A549 (cell line): Measurements from ENCODE around the gene TMIGD1. TPM values are rescaled to one million over a fixed set of nuclear protein-coding genes. Genes with fewer than 3 reads are reported as not detected.
A peak's percentile ranks its signal among the peaks of the same experiment; 100 is the strongest.

Experiments
- ATAC-seq, 2 experiments: fragments of 200-7000 bp in 1 of 2; fragments of >200 bp in 1 of 2; cut with Nextera tagmentation in 1 of 2; cut with Tn5 transposase in 1 of 2; 3 replicates each; pipeline versions ENCODE4 v1.8.0 to v1.9.1; 2018 to 2020; ENCODE audit warnings: mild to moderate bottlenecking in 1 of 2, moderate library complexity in 1 of 2
- CTCF ChIA-PET: fragments of 300-600 bp; sonication (Branson Sonifier 250); formaldehyde crosslinking; extraction: SDS; loops from one replicate; lab custom pipeline; 2021; ENCODE audit warnings: antibody characterized with exemption, inconsistent platforms; lab: Yijun Ruan, JAX
- POLR2A ChIA-PET: fragments of 350-600 bp; formaldehyde crosslinking; extraction: SDS; loops from one replicate; lab custom pipeline; 2021; ENCODE audit warnings: antibody characterized with exemption, inconsistent platforms; lab: Yijun Ruan, JAX
- DNase-seq, 2 experiments: peaks; one replicate each; pipeline versions ENCODE4 v3.0.0 to v3.0.0-alpha.2; 2011 to 2016; ENCODE audit warnings: low read depth in 1 of 2, low spot score in 1 of 2
- FAIRE-seq: peaks from 2 replicates; lab custom pipeline; 2011; peaks lifted over from hg19 to GRCh38; lab: Jason Lieb, UNC
- H3K27ac ChIP-seq, 2 experiments: fragments of >200 bp; sonication (Bioruptor Twin); formaldehyde crosslinking; 3 replicates each; pipeline ENCODE4 v1.5.1; 2016 to 2017
- H3K4me1 ChIP-seq: fragments of >200 bp; sonication (Bioruptor Twin); formaldehyde crosslinking; 3 replicates; pipeline ENCODE4 v1.6.1; 2016
- H3K4me2 ChIP-seq: fragments of >200 bp; sonication (Bioruptor Twin); formaldehyde crosslinking; 3 replicates; pipeline ENCODE4 v1.6.1; 2016
- H3K4me3 ChIP-seq: fragments of >200 bp; sonication (Bioruptor Twin); formaldehyde crosslinking; 3 replicates; pipeline ENCODE4 v1.5.1; 2016
- H3K9me3 ChIP-seq: fragments of >200 bp; sonication (Bioruptor Twin); formaldehyde crosslinking; 3 replicates; pipeline ENCODE4 v1.6.1; 2016
- BCL3 ChIP-seq: fragments of >200 bp; sonication (Bioruptor Twin); formaldehyde crosslinking; IDR thresholded peaks from 3 replicates; pipeline ENCODE4 v1.6.1; 2016
- CBX2 ChIP-seq: fragments of 200-600 bp; sonication (generic); IDR thresholded peaks from 2 replicates; pipeline ENCODE4 v1.6.1; 2016; ENCODE audit warnings: low read depth, mild to moderate bottlenecking, borderline replicate concordance
- CBX8 ChIP-seq: fragments of 200-600 bp; sonication (generic); IDR thresholded peaks from 2 replicates; pipeline ENCODE4 v1.6.1; 2016
- CHD2 ChIP-seq: fragments of 150-350 bp; IDR thresholded peaks from 2 replicates; pipeline ENCODE4 v1.6.1; 2014; ENCODE audit warnings: low read length; ENCODE audit not compliant: partially characterized antibody
- CTCF ChIP-seq: fragments of >200 bp; sonication (Bioruptor Twin); formaldehyde crosslinking; IDR thresholded peaks from 3 replicates; pipeline ENCODE4 v1.5.1; 2016
- E2F6 ChIP-seq: IDR thresholded peaks from 2 replicates; pipeline ENCODE4 v1.6.1; 2012; ENCODE audit warnings: low read depth, borderline replicate concordance
- EHF ChIP-seq: fragments of 250-450 bp; sonication (Bioruptor Pico); IDR thresholded peaks from 2 replicates; pipeline ENCODE4 v1.5.0; 2020; ENCODE audit warnings: mild to moderate bottlenecking
- EP300 ChIP-seq, 2 experiments: fragments of >200 bp; sonication (Bioruptor Twin); formaldehyde crosslinking; IDR thresholded peaks; 2 replicates in 1 of 2; 3 replicates in 1 of 2; pipeline ENCODE4 v1.6.1; 2016 to 2017
- FOSL2 ChIP-seq, 2 experiments: fragments of 450-650 bp in 1 of 2; fragments of >200 bp in 1 of 2; sonication (Bioruptor Twin) in 1 of 2; formaldehyde crosslinking; IDR thresholded peaks; 2 replicates each; pipeline versions ENCODE4 v1.5.0 to v1.6.1; 2016 to 2020; ENCODE audit warnings: mild to moderate bottlenecking in 1 of 2, moderate library complexity in 1 of 2
- FOXS1 ChIP-seq: fragments of 250-450 bp; sonication (Bioruptor Pico); IDR thresholded peaks from 2 replicates; pipeline ENCODE4 v1.5.0; 2020; ENCODE audit warnings: mild to moderate bottlenecking, moderate library complexity
- GATA3 ChIP-seq: IDR thresholded peaks from 2 replicates; pipeline ENCODE4 v1.6.1; 2012; ENCODE audit warnings: borderline replicate concordance
- HMGXB4 ChIP-seq: fragments of 250-450 bp; sonication (Bioruptor Pico); IDR thresholded peaks from 2 replicates; pipeline ENCODE4 v1.5.0; 2021; ENCODE audit warnings: mild to moderate bottlenecking, moderate library complexity, borderline replicate concordance
- HOXA7 ChIP-seq: fragments of 250-450 bp; sonication (Bioruptor Pico); IDR thresholded peaks from 2 replicates; pipeline ENCODE4 v1.5.0; 2020; ENCODE audit warnings: mild to moderate bottlenecking, moderate library complexity
- JUNB ChIP-seq: fragments of >200 bp; sonication (Bioruptor Twin); formaldehyde crosslinking; IDR thresholded peaks from 2 replicates; pipeline ENCODE4 v1.6.1; 2016
- NFE2L2 ChIP-seq: fragments of 150-350 bp; conservative IDR thresholded peaks from 2 replicates; pipeline ENCODE4 v1.6.1; 2014; ENCODE audit warnings: low read length
- PHF8 ChIP-seq: fragments of 200-600 bp; sonication (generic); IDR thresholded peaks from 2 replicates; pipeline ENCODE4 v1.6.1; 2016; ENCODE audit warnings: low read depth, mild to moderate bottlenecking, antibody characterized with exemption, moderate library complexity, borderline replicate concordance
- POLR2AphosphoS2 ChIP-seq: conservative IDR thresholded peaks from 2 replicates; pipeline ENCODE4 v1.6.1; 2012; ENCODE audit warnings: low read length, improper control_type of control experiment, inconsistent platforms
- RAD21 ChIP-seq, 2 experiments: fragments of >200 bp in 1 of 2; sonication (Bioruptor Twin) in 1 of 2; formaldehyde crosslinking in 1 of 2; IDR thresholded peaks in 1 of 2; conservative IDR thresholded peaks in 1 of 2; 2 replicates in 1 of 2; 3 replicates in 1 of 2; pipeline ENCODE4 v1.6.1; 2012 to 2018; ENCODE audit warnings: inconsistent platforms in 1 of 2
- REST ChIP-seq: fragments of 200-600 bp; sonication (generic); IDR thresholded peaks from 2 replicates; pipeline ENCODE4 v1.6.1; 2016; ENCODE audit warnings: antibody characterized with exemption, mild to moderate bottlenecking, moderate library complexity
- SMC3 ChIP-seq: fragments of >200 bp; sonication (Bioruptor Twin); formaldehyde crosslinking; IDR thresholded peaks from 3 replicates; pipeline ENCODE4 v1.6.1; 2018; ENCODE audit warnings: inconsistent platforms
- SREBF2 ChIP-seq: fragments of 450-650 bp; IDR thresholded peaks from 2 replicates; pipeline ENCODE4 v1.6.1; 2014; ENCODE audit warnings: mild to moderate bottlenecking, moderate library complexity
- TFCP2L1 ChIP-seq: fragments of 250-450 bp; sonication (Bioruptor Pico); IDR thresholded peaks from 2 replicates; pipeline ENCODE4 v1.5.0; 2021; ENCODE audit warnings: mild to moderate bottlenecking
- TP53 ChIP-seq: fragments of 250-450 bp; sonication (Bioruptor Pico); IDR thresholded peaks from 2 replicates; pipeline ENCODE4 v1.5.0; 2021; ENCODE audit warnings: mild to moderate bottlenecking, moderate library complexity
- ZC3H11A ChIP-seq: fragments of 450-650 bp; IDR thresholded peaks from 2 replicates; pipeline ENCODE4 v1.6.1; 2014; ENCODE audit warnings: antibody characterized with exemption, mild to moderate bottlenecking
- ZNF302 ChIP-seq: fragments of 250-450 bp; sonication (Bioruptor Pico); IDR thresholded peaks from 2 replicates; pipeline ENCODE4 v1.9.0; 2021; ENCODE audit warnings: inconsistent platforms, mild to moderate bottlenecking, moderate library complexity
- WGBS: methylation state at CpG from one replicate; pipeline ENCODE4 v1.1.6; 2017; ENCODE audit errors: missing lambda C conversion rate; 5-methylcytosine and 5-hydroxymethylcytosine counted together
- polyA plus RNA-seq, 4 experiments: library from polyadenylated mRNA; depleted of rRNA in 3 of 4; stranded (reverse); fragments of >200 nt; fragmentation: RNase III in 1 of 4; extraction: RNeasy Plus Mini Kit Qiagen cat#74134 plus additional on column Dnase treatment in 1 of 4; gene quantifications; 2 replicates in 3 of 4; 3 replicates in 1 of 4; pipeline ENCODE4 v1.2.3, GENCODE V29; 2011 to 2017

The TMIGD1 gene
- polyA plus RNA-seq, 2 of the 4 experiments (the other 2 are of a cell fraction), result not detected

- FAIRE-seq (peak; percentile 56), DNase-seq (peak in 1 of 2 experiments; percentile 34), ATAC-seq (0 out of 6 replicates have a peak, but pooled peaks of 1 of the 2 experiments have one; percentile 29)
- POLR2A ChIA-PET, result no interaction called here
- TF ChIP-seq ZC3H11A (no peak), JUNB (no peak), ZNF302 (CRISPR knock-in tag) (no peak), RAD21 (conservative IDR thresholded peaks at IDR 0.05 in 1 of 2, IDR thresholded peaks at IDR 0.05 in 1 of 2) (peak; percentile 44 to 62), NFE2L2 (no peak), SMC3 (peak; percentile 68), HMGXB4 (no peak), HOXA7 (CRISPR knock-in tag) (no peak), CBX2 (no peak), TFCP2L1 (no peak), SREBF2 (no peak), TP53 (CRISPR knock-in tag) (no peak), CTCF (peak; percentile 67), CBX8 (no peak), GATA3 (no peak), FOXS1 (no peak), CHD2 (no peak)
- H3K9me3 ChIP-seq, result 0 out of 3 replicates have a peak, but pooled peaks cover 4% of the 10 kb centered on the region
- no peak overlapping the region for H3K4me2 ChIP-seq
- no peak overlapping the region for H3K4me3 ChIP-seq
- 13% methylated on average over 1 of the region's 1 CpG for WGBS
- H3K4me1 ChIP-seq, result no peaks in the 10 kb centered on the region
- H3K27ac ChIP-seq, result no peak overlapping the region
- CTCF ChIA-PET, result interaction anchor here (0.6 to 5.3 kb wide), 6 partner anchors 10 to 584 kb away, joined by 3 to 46 read pairs (median 4); partner anchors contain the start of gene TMIGD1
Measured at GRCh38 chr17:30299000-30299399, 34.9 kb downstream of the TMIGD1 start.

- WGBS, result 83% methylated on average over 2 of the region's 4 CpGs
- TF ChIP-seq EP300 (IDR thresholded peaks at IDR 0.05), result no peak
- TF ChIP-seq PHF8, result no peak
- Histone ChIP-seq H3K4me1 (no peaks in the 10 kb centered on the region), H3K4me3 (no peak overlapping the region), H3K9me3 (0 out of 3 replicates have a peak, but pooled peaks cover 4% of the 10 kb centered on the region), H3K27ac (no peak overlapping the region), H3K4me2 (no peak overlapping the region)
- no peak for FAIRE-seq
- ChIA-PET POLR2A (no interaction called here), CTCF (interaction anchor here (0.5 to 5.3 kb wide), 4 partner anchors 26 to 448 kb away, joined by 3 to 46 read pairs (median 9); partner anchors contain the start of gene TMIGD1)
- DNase-seq, result no peak
- ATAC-seq, result no peak; a peak in 1 of 6 replicates
Measured at GRCh38 chr17:30297715-30298114, 36.1 kb downstream of the TMIGD1 start.

- ChIA-PET CTCF (interaction anchor here (0.7 to 5.3 kb wide), 7 partner anchors 10 to 431 kb away, joined by 3 to 46 read pairs (median 4); partner anchors contain the start of gene TMIGD1), POLR2A (no interaction called here)
- DNase-seq (no peak), FAIRE-seq (no peak), ATAC-seq (no peak)
- no peak overlapping the region; a peak in 1 of 6 replicates for H3K27ac ChIP-seq
- H3K4me1 ChIP-seq, result no peaks in the 10 kb centered on the region
- H3K4me3 ChIP-seq, result no peak overlapping the region
- H3K9me3 ChIP-seq, result 0 out of 3 replicates have a peak, but pooled peaks cover 4% of the 10 kb centered on the region
- H3K4me2 ChIP-seq, result no peak overlapping the region
- 37% methylated on average over 5 of the region's 5 CpGs for WGBS
- TF ChIP-seq E2F6 (no peak), POLR2AphosphoS2 (no peak), REST (no peak), GATA3 (no peak), FOSL2 (IDR thresholded peaks at IDR 0.05) (no peak), FOSL2 (CRISPR knock-in tag; IDR thresholded peaks at IDR 0.05) (no peak), EHF (CRISPR knock-in tag) (no peak), BCL3 (no peak), PHF8 (no peak)
Measured at GRCh38 chr17:30296499-30297080, 37.3 kb downstream of the TMIGD1 start.
